Ishikawa (cell line): Measurements from ENCODE around the gene NFE2L3.

Experiments used
- CEBPB ChIP-seq: IDR thresholded peaks from 2 replicates; pipeline ENCODE4 v1.6.1; 2012
- CREB1 ChIP-seq: IDR thresholded peaks from 2 replicates; pipeline ENCODE4 v1.6.1; 2012; ENCODE audit warnings: low read depth
- EP300 ChIP-seq: IDR thresholded peaks from 2 replicates; pipeline ENCODE4 v1.6.1; 2012; ENCODE audit warnings: borderline replicate concordance
- RAD21 ChIP-seq: IDR thresholded peaks from 2 replicates; pipeline ENCODE4 v1.6.1; 2012; ENCODE audit warnings: low read depth
- REST ChIP-seq: IDR thresholded peaks from 2 replicates; pipeline ENCODE4 v1.6.1; 2012; ENCODE audit warnings: low read depth, mild to moderate bottlenecking
- TAF1 ChIP-seq: IDR thresholded peaks from 2 replicates; pipeline ENCODE4 v1.6.1; 2012; ENCODE audit warnings: low read depth, mild to moderate bottlenecking
- TCF12 ChIP-seq: IDR thresholded peaks from 2 replicates; pipeline ENCODE4 v1.6.1; 2012; ENCODE audit warnings: low read depth
- TEAD4 ChIP-seq: IDR thresholded peaks from 2 replicates; pipeline ENCODE4 v1.6.1; 2012
- ZBTB7A ChIP-seq: IDR thresholded peaks from 2 replicates; pipeline ENCODE4 v1.6.1; 2012; ENCODE audit warnings: low read depth

DNA sequence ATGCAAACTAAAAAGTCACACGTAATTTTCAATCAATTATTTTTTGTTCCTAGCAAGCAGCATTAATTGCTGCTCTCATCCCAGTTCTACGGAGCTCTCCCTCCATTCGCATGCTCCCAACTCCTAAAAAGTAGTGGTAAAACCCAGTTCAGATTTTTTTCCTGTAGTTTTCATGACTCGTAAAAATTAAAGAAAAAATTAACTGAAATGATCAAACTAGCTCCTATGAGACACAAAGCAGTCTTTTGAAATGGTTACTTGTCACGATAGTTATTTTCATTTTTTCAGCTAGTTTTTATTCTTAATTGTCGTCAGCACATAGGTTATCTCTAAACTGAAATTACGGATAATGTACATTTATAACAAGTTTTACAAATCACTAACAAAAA, 46.8 kb downstream of the NFE2L3 start:
- no peak for TF ChIP-seq ZBTB7A
- TF ChIP-seq TAF1 = no peak
- TF ChIP-seq CEBPB = no peak
- no peak for TF ChIP-seq EP300
- TF ChIP-seq REST = no peak
- no peak for TF ChIP-seq RAD21
- no peak for TF ChIP-seq TEAD4
- TF ChIP-seq TCF12 = no peak
- no peak for TF ChIP-seq CREB1
